H9 (cell line): ENCODE data around the gene DCC. TPM values are rescaled to one million over a fixed set of nuclear protein-coding genes. Genes with fewer than 3 reads are reported as not detected.

Experiments used
- DNase-seq: peaks from one replicate; pipeline ENCODE4 v3.0.0-alpha.2; 2017
- H2AFZ ChIP-seq: one replicate; pipeline ENCODE4 v1.6.1; 2013; ENCODE audit warnings: mild to moderate bottlenecking, low read length, control low read depth, moderate library complexity
- H2AK5ac ChIP-seq: 2 replicates; pipeline ENCODE4 v1.6.1; 2013; ENCODE audit warnings: low read length, control low read depth, mixed read lengths; ENCODE audit not compliant: insufficient read length
- H2BK120ac ChIP-seq: one replicate; pipeline ENCODE4 v1.6.1; 2013; ENCODE audit warnings: low read depth, mild to moderate bottlenecking, low read length, control low read depth, inconsistent platforms; ENCODE audit not compliant: poor library complexity, severe bottlenecking
- H2BK12ac ChIP-seq: 2 replicates; pipeline ENCODE4 v1.6.1; 2013; ENCODE audit warnings: low read length, control low read depth, mixed read lengths, low read depth; ENCODE audit not compliant: insufficient read length
- H2BK15ac ChIP-seq: 2 replicates; pipeline ENCODE4 v1.6.1; 2013; ENCODE audit warnings: low read depth, low read length, control low read depth
- H2BK20ac ChIP-seq: one replicate; pipeline ENCODE4 v1.6.1; 2013; ENCODE audit warnings: low read depth, mild to moderate bottlenecking, low read length, control low read depth, inconsistent platforms; ENCODE audit not compliant: poor library complexity, severe bottlenecking
- H2BK5ac ChIP-seq: 2 replicates; pipeline ENCODE4 v1.6.1; 2013; ENCODE audit warnings: low read length, control low read depth, mixed read lengths; ENCODE audit not compliant: insufficient read length
- H3K14ac ChIP-seq: 2 replicates; pipeline ENCODE4 v1.6.1; 2013; ENCODE audit warnings: low read length, control low read depth; ENCODE audit not compliant: insufficient read depth
- H3K18ac ChIP-seq: 2 replicates; pipeline ENCODE4 v1.6.1; 2013; ENCODE audit warnings: low read depth, mild to moderate bottlenecking, mixed read lengths, low read length, control low read depth; ENCODE audit not compliant: insufficient read length
- H3K23ac ChIP-seq: 2 replicates; pipeline ENCODE4 v1.6.1; 2013; ENCODE audit warnings: low read length, control low read depth, mixed read lengths, low read depth; ENCODE audit not compliant: insufficient read length
- H3K23me2 ChIP-seq: 2 replicates; pipeline ENCODE4 v1.6.1; 2013; ENCODE audit warnings: low read depth, mild to moderate bottlenecking, mixed read lengths, low read length, control low read depth; ENCODE audit not compliant: insufficient read length, poor library complexity, severe bottlenecking
- H3K27ac ChIP-seq: 2 replicates; pipeline ENCODE4 v1.5.1; 2013; ENCODE audit warnings: low read length, control low read depth, mixed read lengths, low read depth; ENCODE audit not compliant: insufficient read length
- H3K27me3 ChIP-seq: 2 replicates; pipeline ENCODE4 v1.6.1; 2013; ENCODE audit warnings: low read length, control low read depth, inconsistent platforms; ENCODE audit not compliant: insufficient read depth
- H3K4ac ChIP-seq: 2 replicates; pipeline ENCODE4 v1.6.1; 2013; ENCODE audit warnings: low read depth, mild to moderate bottlenecking, control low read depth, inconsistent platforms, low read length, moderate library complexity
- H3K4me1 ChIP-seq: 2 replicates; pipeline ENCODE4 v1.6.1; 2013; ENCODE audit warnings: low read length, control low read depth, inconsistent platforms; ENCODE audit not compliant: insufficient read depth
- H3K4me2 ChIP-seq: 2 replicates; pipeline ENCODE4 v1.6.1; 2013; ENCODE audit warnings: low read length, control low read depth, mixed read lengths; ENCODE audit not compliant: insufficient read length, insufficient read depth
- H3K56ac ChIP-seq: 2 replicates; pipeline ENCODE4 v1.6.1; 2013; ENCODE audit warnings: low read depth, mild to moderate bottlenecking, mixed read lengths, low read length, control low read depth; ENCODE audit not compliant: insufficient read length
- H3K79me1 ChIP-seq: 2 replicates; pipeline ENCODE4 v1.6.1; 2013; ENCODE audit warnings: low read depth, mild to moderate bottlenecking, moderate library complexity, low read length, control low read depth, inconsistent platforms; ENCODE audit not compliant: insufficient read depth, poor library complexity, severe bottlenecking
- H3K79me2 ChIP-seq: 2 replicates; pipeline ENCODE4 v1.6.1; 2013; ENCODE audit warnings: low read length, control low read depth, inconsistent platforms; ENCODE audit not compliant: insufficient read depth
- H3K9ac ChIP-seq: 2 replicates; pipeline ENCODE4 v1.6.1; 2013; ENCODE audit warnings: low read length, control low read depth, mixed read lengths; ENCODE audit not compliant: insufficient read length; ENCODE audit errors: extremely low read depth
- H3K9me3 ChIP-seq: one replicate; pipeline ENCODE4 v1.6.1; 2013; ENCODE audit warnings: low read depth, low read length, inconsistent platforms; ENCODE audit not compliant: control insufficient read depth
- H3T11ph ChIP-seq: one replicate; pipeline ENCODE4 v1.6.1; 2013; ENCODE audit warnings: mild to moderate bottlenecking, low read length, control low read depth, inconsistent platforms
- H4K20me1 ChIP-seq: one replicate; pipeline ENCODE4 v1.6.1; 2013; ENCODE audit not compliant: control insufficient read depth, insufficient read length, insufficient read depth
- H4K5ac ChIP-seq: 2 replicates; pipeline ENCODE4 v1.6.1; 2013; ENCODE audit warnings: low read depth, mild to moderate bottlenecking, mixed read lengths, low read length, control low read depth; ENCODE audit not compliant: insufficient read length
- H4K8ac ChIP-seq: replicated peaks from 2 replicates; pipeline ENCODE4 v1.6.1; 2013; ENCODE audit warnings: low read length, control low read depth, mixed read lengths, low read depth; ENCODE audit not compliant: insufficient read length
- H4K91ac ChIP-seq: 2 replicates; pipeline ENCODE4 v1.6.1; 2013; ENCODE audit warnings: low read depth, mild to moderate bottlenecking, moderate library complexity, mixed read lengths, low read length, control low read depth; ENCODE audit not compliant: insufficient read length
- H3K27ac Mint-ChIP-seq, 3 experiments: 2 replicates in 2 of 3; 3 replicates in 1 of 3; pipeline ENCODE4 v1.8.0; 2020 to 2021; ENCODE audit warnings: mixed read lengths in 3 of 3, mild to moderate bottlenecking in 1 of 3, moderate library complexity in 1 of 3
- H3K27me3 Mint-ChIP-seq: 2 replicates; pipeline ENCODE4 v1.8.0; 2021; ENCODE audit warnings: low read depth, mild to moderate bottlenecking, moderate library complexity, mixed read lengths
- H3K36me3 Mint-ChIP-seq, 3 experiments: 2 replicates in 2 of 3; 3 replicates in 1 of 3; pipeline ENCODE4 v1.8.0; 2020 to 2021; ENCODE audit warnings: low read depth in 3 of 3, mixed read lengths in 3 of 3; ENCODE audit not compliant: insufficient read depth in 1 of 3
- H3K4me1 Mint-ChIP-seq, 2 experiments: 2 replicates each; pipeline ENCODE4 v1.8.0; 2020; ENCODE audit warnings: mixed read lengths in 2 of 2
- H3K4me3 Mint-ChIP-seq, 2 experiments: 2 replicates in 1 of 2; 3 replicates in 1 of 2; pipeline ENCODE4 v1.8.0; 2020 to 2021; ENCODE audit warnings: mild to moderate bottlenecking in 2 of 2, mixed read lengths in 2 of 2, moderate library complexity in 1 of 2
- H3K9me3 Mint-ChIP-seq, 2 experiments: 2 replicates in 1 of 2; 3 replicates in 1 of 2; pipeline ENCODE4 v1.8.0; 2020; ENCODE audit warnings: mild to moderate bottlenecking in 2 of 2, mixed read lengths in 2 of 2, moderate library complexity in 1 of 2
- CTCF ChIP-seq: fragments of 200-600 bp; sonication (generic); conservative IDR thresholded peaks from 3 replicates; pipeline ENCODE4 v1.8.0; 2021; ENCODE audit warnings: antibody characterized with exemption, mild to moderate bottlenecking
- WGBS: extraction: QIAGEN DNeasy Blood & Tissue Kit; methylation state at CpG from one replicate; pipeline ENCODE4 v1.1.7; 2013; ENCODE audit warnings: missing lambda C conversion rate, low lambda C conversion rate, mixed read lengths; ENCODE audit not compliant: insufficient read length; ENCODE audit errors: extremely low coverage; 5-methylcytosine and 5-hydroxymethylcytosine counted together
- total RNA-seq: library from RNA; stranded (reverse); gene quantifications from 2 replicates; pipeline ENCODE4 v1.2.1, GENCODE V29; 2021

DCC gene
- total RNA-seq, 1 experiment from 2014 or later: 0.35 TPM

GRCh38 chr18:53526101-53526870 is 1186.3 kb downstream of the DCC start:
- Histone ChIP-seq H3K23ac (no peak overlapping the region), H3K79me2 (no peaks in the 10 kb centered on the region), H2BK120ac (no peak overlapping the region), H3K18ac (no peak overlapping the region), H2BK15ac (no peak overlapping the region), H3K23me2 (no peaks in the 10 kb centered on the region), H3K56ac (no peak overlapping the region), H2AFZ (no peak overlapping the region), H4K20me1 (no peaks in the 10 kb centered on the region), H4K91ac (no peak overlapping the region), H3K4ac (no peak overlapping the region), H2BK12ac (no peak overlapping the region), H3K4me1 (no peaks in the 10 kb centered on the region), H2BK5ac (no peak overlapping the region), H3T11ph (no peak overlapping the region), H4K5ac (no peak overlapping the region), H4K8ac (no peak overlapping the region), H3K9me3 (no peaks in the 10 kb centered on the region), H3K79me1 (no peaks in the 10 kb centered on the region), H3K27me3 (no peaks in the 10 kb centered on the region), H3K27ac (no peak overlapping the region), H2BK20ac (no peak overlapping the region), H3K9ac (no peak overlapping the region), H3K14ac (no peak overlapping the region), H3K4me2 (no peak overlapping the region), H2AK5ac (no peak overlapping the region)
- Mint-ChIP-seq H3K36me3 (no peaks in the 10 kb centered on the region), H3K9me3 (no peaks in the 10 kb centered on the region), H3K27me3 (no peaks in the 10 kb centered on the region), H3K27ac (no peak overlapping the region), H3K4me1 (0 out of 4 replicates have a peak, but pooled peaks cover 3 to 4% of the 10 kb centered on the region in 2 experiments), H3K4me3 (no peak overlapping the region)
- TF ChIP-seq CTCF: no peak
- no CpG with 5 or more reads among the region's 4 CpGs for WGBS
- DNase-seq: no peak
